ENCODE results near the gene SLC35C1. TPM values are rescaled to one million over a fixed set of nuclear protein-coding genes. Genes with fewer than 3 reads are reported as not detected.

SLC35C1 gene
- polyA plus RNA-seq, 1 donor (not counting 4 experiments of a cell fraction or from before 2014, with no cell fraction given) = 4.9 TPM

DNA sequence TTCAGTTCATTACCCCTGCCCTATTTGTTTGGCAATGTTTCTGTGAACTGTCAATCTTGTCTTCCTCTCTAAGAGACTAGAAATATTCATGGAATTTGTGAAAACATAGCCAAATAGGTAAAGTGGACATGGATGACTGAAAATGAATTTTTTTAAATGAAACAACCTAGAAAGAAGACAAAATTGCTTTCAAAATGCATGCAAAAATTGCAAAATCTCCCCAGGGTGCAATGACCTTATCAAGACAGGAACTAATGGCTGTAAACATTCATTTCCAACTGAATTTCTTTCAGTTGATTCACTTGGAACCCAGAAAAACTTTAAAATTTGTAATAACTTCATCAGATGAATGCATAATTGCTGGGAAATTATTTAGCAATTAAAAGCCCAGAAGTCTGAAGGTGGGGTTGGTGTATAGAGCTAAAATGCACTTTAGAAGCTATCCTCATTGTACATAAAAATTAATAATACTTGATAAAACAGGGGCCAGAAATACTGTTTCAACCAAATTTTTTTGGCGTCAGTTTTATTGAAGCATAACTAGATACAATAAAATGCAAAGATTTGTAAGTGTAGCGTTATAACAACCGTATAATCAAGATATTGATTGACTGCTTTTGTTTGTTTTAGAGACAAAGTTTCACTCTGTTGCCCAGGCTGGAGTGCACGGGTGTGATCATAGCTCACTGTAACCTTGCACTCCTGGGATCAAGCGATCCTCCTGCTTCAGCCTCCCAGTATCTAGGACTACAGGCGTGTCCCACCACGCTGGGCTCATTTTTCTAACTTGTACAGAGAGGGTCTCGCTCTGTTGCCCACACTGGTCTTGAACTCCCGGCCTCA is 27.6 kb upstream of the SLC35C1 start:
- DNase-seq (ENCODE audit: low read depth, low spot score) (no peak), FAIRE-seq (no peak)
- no peak for TF ChIP-seq EZH2 (IDR thresholded peaks at IDR 0.05; ENCODE audit: low read length)
- TF ChIP-seq, protein P1, sequence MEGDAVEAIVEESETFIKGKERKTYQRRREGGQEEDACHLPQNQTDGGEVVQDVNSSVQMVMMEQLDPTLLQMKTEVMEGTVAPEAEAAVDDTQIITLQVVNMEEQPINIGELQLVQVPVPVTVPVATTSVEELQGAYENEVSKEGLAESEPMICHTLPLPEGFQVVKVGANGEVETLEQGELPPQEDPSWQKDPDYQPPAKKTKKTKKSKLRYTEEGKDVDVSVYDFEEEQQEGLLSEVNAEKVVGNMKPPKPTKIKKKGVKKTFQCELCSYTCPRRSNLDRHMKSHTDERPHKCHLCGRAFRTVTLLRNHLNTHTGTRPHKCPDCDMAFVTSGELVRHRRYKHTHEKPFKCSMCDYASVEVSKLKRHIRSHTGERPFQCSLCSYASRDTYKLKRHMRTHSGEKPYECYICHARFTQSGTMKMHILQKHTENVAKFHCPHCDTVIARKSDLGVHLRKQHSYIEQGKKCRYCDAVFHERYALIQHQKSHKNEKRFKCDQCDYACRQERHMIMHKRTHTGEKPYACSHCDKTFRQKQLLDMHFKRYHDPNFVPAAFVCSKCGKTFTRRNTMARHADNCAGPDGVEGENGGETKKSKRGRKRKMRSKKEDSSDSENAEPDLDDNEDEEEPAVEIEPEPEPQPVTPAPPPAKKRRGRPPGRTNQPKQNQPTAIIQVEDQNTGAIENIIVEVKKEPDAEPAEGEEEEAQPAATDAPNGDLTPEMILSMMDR (optimal IDR thresholded peaks at IDR 0.05 in 1 of 3, IDR thresholded peaks at IDR 0.05 in 1 of 3, conservative IDR thresholded peaks at IDR 0.05 in 1 of 3; ENCODE audit: extremely low read depth in 1 of 3, insufficient read depth in 2 of 3, low read length in 3 of 3) = no peak
- Histone ChIP-seq H3K4me1 (ENCODE audit: control insufficient read depth, extremely low read depth, insufficient read depth, low read length) (no peaks in the 10 kb centered on the region), H3K4me3 (ENCODE audit: control insufficient read depth in 2 of 3, extremely low read depth in 1 of 3, insufficient read depth in 2 of 3, low read depth in 1 of 3, low read length in 3 of 3) (no peak overlapping the region), H3K79me2 (ENCODE audit: control insufficient read depth, insufficient read depth, low read length) (no peaks in the 10 kb centered on the region), H3K9me3 (ENCODE audit: control insufficient read depth, low read depth, low read length) (no peaks in the 10 kb centered on the region), H3K27ac (ENCODE audit: control insufficient read depth, insufficient read depth, low read length) (no peak overlapping the region), H4K20me1 (ENCODE audit: control insufficient read depth, extremely low read depth, insufficient read depth, low read length) (no peaks in the 10 kb centered on the region), H3K36me3 (ENCODE audit: control insufficient read depth in 2 of 2, extremely low read depth in 1 of 2, insufficient read depth in 2 of 2, low read length in 2 of 2) (no peaks in the 10 kb centered on the region), H3K4me2 (ENCODE audit: control insufficient read depth, extremely low read depth, insufficient read depth, low read depth, low read length) (no peak overlapping the region), H3K9ac (ENCODE audit: control insufficient read depth, extremely low read depth, insufficient read depth, low read length) (no peak overlapping the region), H3K27me3 (ENCODE audit: control insufficient read depth, extremely low read depth, insufficient read depth, low read length) (no peaks in the 10 kb centered on the region), H2AFZ (ENCODE audit: control insufficient read depth, low read length) (no peak overlapping the region), H3K9me1 (ENCODE audit: control insufficient read depth, extremely low read depth, insufficient read depth, low read length) (no peaks in the 10 kb centered on the region)
- dilution Hi-C loops (cut with MboI; ENCODE audit: extremely low pct_ligation_motif_present, low sequenced_read_pairs) = no loop called here

DNA sequence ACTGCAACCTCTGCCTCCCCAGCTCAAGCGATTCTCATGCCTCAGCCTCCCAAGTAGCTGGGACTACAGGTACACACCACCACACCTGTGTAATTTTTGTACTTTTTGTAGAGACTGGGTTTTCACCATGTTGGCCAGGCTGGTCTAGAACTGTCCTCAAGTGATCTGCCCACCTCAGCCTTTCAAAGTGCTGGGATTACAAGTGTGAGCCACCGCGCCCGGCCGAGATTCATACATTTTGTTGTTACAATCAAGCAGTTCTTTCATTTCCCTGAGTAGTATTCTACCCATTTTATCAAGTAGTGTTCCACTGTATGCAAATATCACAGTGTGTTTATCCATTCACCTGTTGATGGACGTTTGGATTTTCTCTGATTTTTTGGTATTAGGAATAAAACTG is 26.6 kb upstream of the SLC35C1 start:
- H3K9ac ChIP-seq (ENCODE audit: control insufficient read depth, extremely low read depth, insufficient read depth, low read length) = no peak overlapping the region
- no peak overlapping the region for H3K4me2 ChIP-seq (ENCODE audit: control insufficient read depth, extremely low read depth, insufficient read depth, low read depth, low read length)
- no peaks in the 10 kb centered on the region for H3K79me2 ChIP-seq (ENCODE audit: control insufficient read depth, insufficient read depth, low read length)
- no peak overlapping the region for H3K27ac ChIP-seq (ENCODE audit: control insufficient read depth, insufficient read depth, low read length)
- no peaks in the 10 kb centered on the region for H3K9me3 ChIP-seq (ENCODE audit: control insufficient read depth, low read depth, low read length)
- TF ChIP-seq, protein P1 (optimal IDR thresholded peaks at IDR 0.05 in 1 of 3, IDR thresholded peaks at IDR 0.05 in 1 of 3, conservative IDR thresholded peaks at IDR 0.05 in 1 of 3; ENCODE audit: extremely low read depth in 1 of 3, insufficient read depth in 2 of 3, low read length in 3 of 3) = no peak
- no peak for TF ChIP-seq EZH2 (IDR thresholded peaks at IDR 0.05; ENCODE audit: low read length)
- no peaks in the 10 kb centered on the region for H3K4me1 ChIP-seq (ENCODE audit: control insufficient read depth, extremely low read depth, insufficient read depth, low read length)
- H2AFZ ChIP-seq (ENCODE audit: control insufficient read depth, low read length) = no peak overlapping the region
- dilution Hi-C loops (cut with MboI; ENCODE audit: extremely low pct_ligation_motif_present, low sequenced_read_pairs) = no loop called here
- H4K20me1 ChIP-seq (ENCODE audit: control insufficient read depth, extremely low read depth, insufficient read depth, low read length) = no peaks in the 10 kb centered on the region
- no peaks in the 10 kb centered on the region for H3K36me3 ChIP-seq (ENCODE audit: control insufficient read depth in 2 of 2, extremely low read depth in 1 of 2, insufficient read depth in 2 of 2, low read length in 2 of 2)
- H3K27me3 ChIP-seq (ENCODE audit: control insufficient read depth, extremely low read depth, insufficient read depth, low read length) = no peaks in the 10 kb centered on the region
- no peak for DNase-seq (ENCODE audit: low read depth, low spot score)
- H3K9me1 ChIP-seq (ENCODE audit: control insufficient read depth, extremely low read depth, insufficient read depth, low read length) = no peaks in the 10 kb centered on the region
- no peak overlapping the region for H3K4me3 ChIP-seq (ENCODE audit: control insufficient read depth in 2 of 3, extremely low read depth in 1 of 3, insufficient read depth in 2 of 3, low read depth in 1 of 3, low read length in 3 of 3)
- FAIRE-seq = no peak
